ENCODE data around the gene TAF1D.

Gene TAF1D

DNA sequence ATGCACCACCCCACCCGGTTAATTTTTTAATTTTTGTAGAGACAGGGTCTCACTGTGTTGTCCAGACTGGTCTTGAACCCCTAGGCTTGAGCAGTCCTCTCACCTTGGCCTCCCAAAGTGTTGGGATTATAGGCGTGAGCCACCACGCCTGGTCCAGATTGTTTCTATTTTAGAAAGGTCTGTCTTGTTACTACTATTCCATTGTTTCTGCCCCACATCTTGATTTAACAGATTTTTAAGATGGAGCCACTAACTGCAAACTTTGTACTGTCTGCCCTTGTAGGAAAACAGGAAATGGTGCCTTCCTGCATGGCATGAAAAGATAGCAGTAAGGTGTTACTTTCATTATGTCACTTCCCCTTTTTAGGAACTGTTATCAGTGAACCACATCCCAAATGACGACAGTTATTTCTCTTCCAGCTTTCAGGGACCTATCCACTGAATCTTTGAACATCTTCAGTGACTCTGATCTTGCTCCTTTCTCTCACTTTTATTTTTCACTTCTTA is 23.2 kb downstream of the TAF1D start:
- no peak for DNase-seq

DNA sequence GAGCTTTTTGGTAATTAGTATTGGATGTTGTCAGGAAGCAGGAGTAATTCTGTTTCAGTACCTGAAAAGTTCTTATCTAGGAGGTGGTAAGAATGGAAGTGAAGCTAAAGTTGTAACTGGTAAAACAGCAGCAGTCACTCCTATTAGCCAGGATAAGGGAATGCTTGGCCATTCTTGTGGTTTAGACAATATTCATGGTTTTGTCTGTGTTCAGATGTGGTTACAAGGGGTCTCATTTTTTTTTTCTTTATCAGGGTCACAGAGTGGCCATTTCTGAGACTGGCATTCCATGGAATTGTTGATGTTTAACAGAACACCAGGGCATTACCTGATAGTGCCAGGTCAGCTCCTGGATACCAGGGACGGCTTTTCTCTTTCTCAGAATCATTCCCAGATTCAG is 23.8 kb downstream of the TAF1D start:
- no peak for DNase-seq

DNA sequence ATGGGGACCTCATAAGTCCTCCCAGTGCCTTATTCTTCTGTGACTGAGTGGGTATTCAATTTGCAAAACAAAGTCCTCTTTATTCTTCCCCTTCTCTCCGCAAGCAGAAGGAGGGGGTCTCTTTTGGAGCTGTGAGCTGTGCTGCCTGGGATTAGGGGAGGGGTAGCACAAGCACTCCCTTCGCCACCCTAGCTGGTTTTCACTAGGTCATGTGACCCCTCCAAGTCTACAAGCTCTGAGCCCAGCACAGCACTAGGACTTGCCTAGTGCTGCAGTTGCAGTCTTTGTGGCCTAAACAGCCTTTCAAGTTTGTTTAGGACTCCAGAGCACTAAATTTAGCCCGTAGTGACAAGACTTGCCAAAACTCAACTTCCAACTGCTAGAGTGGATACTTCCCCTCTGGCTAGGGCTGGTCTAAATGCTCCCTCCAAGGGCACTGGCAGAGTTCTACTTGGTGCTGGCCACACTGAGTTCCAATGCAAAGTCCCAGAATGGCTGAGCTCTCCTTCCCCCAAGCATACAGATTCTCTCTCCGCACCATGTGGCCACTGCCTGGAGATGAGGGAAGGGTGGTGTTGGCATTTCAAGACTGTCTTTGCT is 25.4 kb downstream of the TAF1D start:
- DNase-seq = no peak

DNA sequence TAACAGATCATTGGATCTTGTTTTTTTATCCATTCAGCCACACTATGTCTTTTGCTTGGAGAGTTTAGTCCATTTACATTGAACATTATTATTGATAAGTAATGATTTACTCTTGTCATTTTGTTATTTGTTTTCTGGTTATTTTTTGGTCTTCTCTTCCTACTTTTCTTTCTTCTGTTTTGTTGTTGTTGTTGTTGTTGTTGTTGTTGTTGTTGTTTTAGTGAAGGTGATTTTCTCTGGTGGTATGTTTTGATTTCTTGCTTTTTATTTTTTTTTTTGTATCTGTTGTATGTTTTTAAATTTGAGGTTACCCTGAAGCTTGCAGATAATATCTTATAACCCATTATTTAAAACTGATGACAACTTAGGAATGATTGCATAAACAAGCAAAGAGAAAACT is 28.6 kb downstream of the TAF1D start:
- no peak for DNase-seq

DNA sequence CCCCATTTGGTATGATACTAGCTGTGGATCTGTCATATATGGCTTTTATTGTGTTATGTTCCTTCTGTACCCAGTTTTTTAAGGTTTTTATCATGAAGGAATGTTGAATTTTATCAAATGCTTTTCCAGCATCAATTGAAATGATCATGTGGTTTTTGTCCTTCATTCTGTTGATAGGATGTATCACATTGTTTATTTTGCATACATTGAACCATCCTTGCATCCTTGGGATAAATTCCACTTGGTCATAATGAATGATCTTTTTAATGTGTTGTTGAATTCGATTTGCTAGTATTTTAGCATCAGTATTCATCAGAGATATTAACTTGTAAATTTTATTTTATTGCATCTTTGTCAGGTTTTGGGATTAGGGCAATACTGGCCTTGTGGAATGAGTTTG is 31.1 kb downstream of the TAF1D start:
- DNase-seq = no peak

DNA sequence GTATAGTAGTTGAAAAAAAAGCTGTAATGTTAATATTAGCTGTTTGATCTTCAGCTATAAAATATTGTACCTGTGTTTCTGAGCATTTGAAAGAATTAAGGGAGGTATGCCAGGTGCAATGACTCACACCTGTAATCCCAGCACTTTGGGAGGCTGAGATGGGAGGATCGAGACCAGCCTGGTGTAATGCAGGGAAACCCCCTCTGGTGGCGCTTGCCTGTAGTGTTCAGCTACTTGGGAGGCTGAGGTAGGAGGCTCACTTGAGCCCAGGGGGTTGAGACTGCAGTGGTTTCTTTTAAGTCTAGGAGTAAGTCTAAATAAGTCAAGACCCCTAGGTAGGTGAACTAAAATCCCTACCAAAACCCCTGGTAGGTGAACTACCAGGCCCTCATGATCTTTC is 37.1 kb downstream of the TAF1D start:
- no peak for DNase-seq

DNA sequence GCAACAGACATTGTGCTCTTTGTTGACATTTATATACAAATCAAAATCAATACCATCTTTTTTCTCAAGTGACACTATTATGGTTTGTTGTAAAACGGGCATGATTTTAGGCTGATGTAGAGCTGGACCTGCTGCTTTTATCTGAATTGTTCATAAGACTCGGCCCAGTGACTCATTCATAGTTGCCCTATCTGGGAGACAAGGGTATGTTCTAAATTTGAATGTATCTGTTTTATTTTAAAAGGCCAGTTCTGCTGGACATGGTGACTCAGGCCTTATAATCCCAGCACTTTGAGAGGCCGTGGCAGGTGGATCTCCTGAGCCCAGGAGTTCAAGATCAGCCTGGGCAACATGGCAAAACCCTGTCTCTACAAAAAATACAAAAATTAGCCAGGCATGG is 40.5 kb downstream of the TAF1D start:
- no peak for DNase-seq

DNA sequence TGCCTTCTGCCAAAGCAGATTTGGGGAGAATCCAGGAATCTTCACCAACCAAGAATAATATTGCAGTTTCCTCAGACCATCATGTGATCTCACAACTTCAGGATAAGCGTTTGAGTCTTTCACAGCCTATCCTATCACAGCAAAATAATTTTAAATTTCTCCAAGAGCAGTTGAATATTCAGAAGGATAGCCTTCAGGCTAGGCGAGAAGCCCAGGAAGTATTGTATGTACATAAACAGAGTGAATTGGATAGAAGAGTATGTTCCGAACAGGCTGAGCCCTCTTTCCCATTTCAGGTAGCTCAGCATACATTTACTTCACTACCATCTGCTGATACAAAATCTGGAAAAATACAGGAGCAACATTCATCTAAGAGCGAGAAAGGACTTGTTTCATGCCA is 43.7 kb downstream of the TAF1D start:
- no peak for DNase-seq

DNA sequence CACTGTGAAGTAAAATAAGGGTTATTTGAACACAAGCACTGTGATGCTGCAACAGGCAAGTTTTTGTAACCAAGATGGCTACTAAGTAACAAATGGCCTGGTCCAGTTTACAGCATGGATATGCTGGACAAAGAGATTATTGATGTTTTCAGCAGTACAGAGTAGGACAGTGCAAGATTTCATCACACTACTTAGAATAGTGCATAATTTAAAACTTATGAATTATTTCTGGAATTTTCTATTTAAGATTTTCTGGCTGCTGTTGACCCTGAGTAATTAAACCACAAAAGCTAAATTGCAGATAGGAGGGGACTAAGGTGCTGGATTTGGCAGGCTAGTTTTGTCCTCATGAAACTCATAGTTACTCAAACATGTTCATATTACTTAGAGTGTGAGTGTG is 46.7 kb downstream of the TAF1D start:
- no peak for DNase-seq

DNA sequence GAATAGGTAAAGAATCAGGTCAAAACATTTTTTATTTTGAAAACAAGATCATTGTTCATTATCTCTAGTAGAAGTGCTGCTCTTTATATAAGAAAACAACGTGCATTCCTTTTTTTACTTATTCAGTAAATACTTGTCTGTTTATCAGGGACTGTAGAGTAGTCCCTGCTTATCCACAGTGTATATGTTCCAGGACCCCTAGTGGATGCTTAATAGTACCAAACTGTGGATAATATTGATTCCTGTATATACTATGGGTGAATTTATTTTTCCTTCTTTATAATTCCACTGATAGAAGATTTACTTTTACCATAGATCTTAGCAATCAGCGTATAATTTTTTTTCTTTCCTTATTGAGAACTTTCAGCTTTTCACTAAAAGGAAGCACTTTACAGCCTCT is 47.2 kb downstream of the TAF1D start:
- DNase-seq = no peak

DNA sequence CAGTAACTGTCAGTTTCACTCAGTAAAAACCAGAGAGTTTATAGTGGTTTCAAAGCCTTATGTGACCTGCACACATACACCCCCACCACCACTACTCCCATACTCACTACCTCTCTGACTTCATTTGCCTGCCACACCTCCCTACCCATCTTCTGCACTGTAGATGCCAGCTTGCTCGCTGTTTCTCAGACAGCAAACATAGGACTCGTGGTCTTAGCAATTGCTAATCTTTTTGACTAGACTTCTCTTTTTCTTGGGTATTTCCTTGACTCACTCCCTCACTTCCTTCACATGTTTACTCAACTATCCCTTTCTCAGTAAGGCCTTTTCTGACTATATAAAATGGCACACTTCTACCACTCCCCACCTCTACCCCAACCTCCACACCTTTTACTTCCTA is 52.1 kb downstream of the TAF1D start:
- no peak for DNase-seq

DNA sequence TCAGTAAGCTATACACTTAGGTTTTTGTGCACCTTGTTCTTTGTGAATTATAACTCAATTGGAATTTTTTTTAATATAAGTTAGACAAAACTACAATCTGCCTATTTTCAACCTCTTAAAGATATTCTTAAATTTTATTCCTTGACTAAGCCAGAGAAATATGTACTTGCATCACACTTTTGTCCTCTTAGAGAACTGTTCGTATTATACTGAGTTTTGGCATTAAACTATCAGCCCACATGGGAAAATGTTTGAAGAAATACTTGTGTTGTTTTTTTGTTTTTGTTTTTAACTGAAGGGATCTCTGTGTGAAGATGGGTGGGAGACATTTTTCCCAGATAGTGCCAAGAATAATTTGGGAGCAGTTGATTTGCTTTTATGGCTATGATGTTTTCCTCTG is 54.5 kb downstream of the TAF1D start:
- DNase-seq = no peak

DNA sequence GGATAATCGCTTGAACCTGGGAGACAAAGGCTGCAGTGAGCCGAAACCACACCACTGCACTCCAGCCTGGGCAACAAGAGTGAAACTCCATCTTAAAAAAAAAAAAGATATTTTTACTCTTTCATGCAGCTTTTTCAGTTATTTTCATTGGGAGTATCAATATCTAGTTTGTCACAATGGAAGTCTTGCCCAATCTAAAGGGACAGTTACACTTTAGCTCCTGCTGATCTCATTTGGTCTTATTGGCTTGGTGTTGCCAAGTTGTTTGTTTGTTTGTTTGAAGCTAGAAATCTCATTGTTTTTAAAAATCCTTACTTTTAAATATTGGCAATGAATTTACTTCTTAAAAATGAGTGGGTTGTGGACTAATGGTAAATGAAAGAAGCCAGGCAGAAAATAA is 55.1 kb downstream of the TAF1D start:
- DNase-seq = no peak
